ENCODE data around the gene MT1E.

DNA sequence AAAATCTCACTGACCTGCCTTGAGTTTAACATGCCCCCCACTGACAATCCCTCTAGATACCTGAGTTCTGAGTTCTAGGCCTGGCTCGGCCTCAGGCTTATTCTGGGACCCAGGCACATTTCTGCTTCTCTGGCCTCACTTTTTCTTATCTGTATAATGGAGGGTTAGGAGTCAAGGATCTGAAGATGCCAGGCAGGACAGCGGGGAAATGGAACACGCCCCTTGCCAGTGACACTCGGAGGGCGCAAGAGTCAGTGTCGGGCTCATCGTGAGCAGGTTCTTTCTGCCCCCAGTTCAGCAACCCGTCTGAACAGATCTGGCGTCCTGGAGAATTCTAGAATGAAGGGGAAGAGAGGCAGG lies 36.8 kb upstream of the MT1E start:
- TF ChIP-seq, protein P1, sequence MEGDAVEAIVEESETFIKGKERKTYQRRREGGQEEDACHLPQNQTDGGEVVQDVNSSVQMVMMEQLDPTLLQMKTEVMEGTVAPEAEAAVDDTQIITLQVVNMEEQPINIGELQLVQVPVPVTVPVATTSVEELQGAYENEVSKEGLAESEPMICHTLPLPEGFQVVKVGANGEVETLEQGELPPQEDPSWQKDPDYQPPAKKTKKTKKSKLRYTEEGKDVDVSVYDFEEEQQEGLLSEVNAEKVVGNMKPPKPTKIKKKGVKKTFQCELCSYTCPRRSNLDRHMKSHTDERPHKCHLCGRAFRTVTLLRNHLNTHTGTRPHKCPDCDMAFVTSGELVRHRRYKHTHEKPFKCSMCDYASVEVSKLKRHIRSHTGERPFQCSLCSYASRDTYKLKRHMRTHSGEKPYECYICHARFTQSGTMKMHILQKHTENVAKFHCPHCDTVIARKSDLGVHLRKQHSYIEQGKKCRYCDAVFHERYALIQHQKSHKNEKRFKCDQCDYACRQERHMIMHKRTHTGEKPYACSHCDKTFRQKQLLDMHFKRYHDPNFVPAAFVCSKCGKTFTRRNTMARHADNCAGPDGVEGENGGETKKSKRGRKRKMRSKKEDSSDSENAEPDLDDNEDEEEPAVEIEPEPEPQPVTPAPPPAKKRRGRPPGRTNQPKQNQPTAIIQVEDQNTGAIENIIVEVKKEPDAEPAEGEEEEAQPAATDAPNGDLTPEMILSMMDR (tag by site-specific recombination; IDR thresholded peaks at IDR 0.05), result no peak
- TF ChIP-seq, protein P2, sequence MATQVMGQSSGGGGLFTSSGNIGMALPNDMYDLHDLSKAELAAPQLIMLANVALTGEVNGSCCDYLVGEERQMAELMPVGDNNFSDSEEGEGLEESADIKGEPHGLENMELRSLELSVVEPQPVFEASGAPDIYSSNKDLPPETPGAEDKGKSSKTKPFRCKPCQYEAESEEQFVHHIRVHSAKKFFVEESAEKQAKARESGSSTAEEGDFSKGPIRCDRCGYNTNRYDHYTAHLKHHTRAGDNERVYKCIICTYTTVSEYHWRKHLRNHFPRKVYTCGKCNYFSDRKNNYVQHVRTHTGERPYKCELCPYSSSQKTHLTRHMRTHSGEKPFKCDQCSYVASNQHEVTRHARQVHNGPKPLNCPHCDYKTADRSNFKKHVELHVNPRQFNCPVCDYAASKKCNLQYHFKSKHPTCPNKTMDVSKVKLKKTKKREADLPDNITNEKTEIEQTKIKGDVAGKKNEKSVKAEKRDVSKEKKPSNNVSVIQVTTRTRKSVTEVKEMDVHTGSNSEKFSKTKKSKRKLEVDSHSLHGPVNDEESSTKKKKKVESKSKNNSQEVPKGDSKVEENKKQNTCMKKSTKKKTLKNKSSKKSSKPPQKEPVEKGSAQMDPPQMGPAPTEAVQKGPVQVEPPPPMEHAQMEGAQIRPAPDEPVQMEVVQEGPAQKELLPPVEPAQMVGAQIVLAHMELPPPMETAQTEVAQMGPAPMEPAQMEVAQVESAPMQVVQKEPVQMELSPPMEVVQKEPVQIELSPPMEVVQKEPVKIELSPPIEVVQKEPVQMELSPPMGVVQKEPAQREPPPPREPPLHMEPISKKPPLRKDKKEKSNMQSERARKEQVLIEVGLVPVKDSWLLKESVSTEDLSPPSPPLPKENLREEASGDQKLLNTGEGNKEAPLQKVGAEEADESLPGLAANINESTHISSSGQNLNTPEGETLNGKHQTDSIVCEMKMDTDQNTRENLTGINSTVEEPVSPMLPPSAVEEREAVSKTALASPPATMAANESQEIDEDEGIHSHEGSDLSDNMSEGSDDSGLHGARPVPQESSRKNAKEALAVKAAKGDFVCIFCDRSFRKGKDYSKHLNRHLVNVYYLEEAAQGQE (tag by site-specific recombination; IDR thresholded peaks at IDR 0.05), result no peak
- TF ChIP-seq, protein P3, sequence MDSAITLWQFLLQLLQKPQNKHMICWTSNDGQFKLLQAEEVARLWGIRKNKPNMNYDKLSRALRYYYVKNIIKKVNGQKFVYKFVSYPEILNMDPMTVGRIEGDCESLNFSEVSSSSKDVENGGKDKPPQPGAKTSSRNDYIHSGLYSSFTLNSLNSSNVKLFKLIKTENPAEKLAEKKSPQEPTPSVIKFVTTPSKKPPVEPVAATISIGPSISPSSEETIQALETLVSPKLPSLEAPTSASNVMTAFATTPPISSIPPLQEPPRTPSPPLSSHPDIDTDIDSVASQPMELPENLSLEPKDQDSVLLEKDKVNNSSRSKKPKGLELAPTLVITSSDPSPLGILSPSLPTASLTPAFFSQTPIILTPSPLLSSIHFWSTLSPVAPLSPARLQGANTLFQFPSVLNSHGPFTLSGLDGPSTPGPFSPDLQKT (IDR thresholded peaks at IDR 0.05; ENCODE audit: borderline replicate concordance, low read depth, low read length), result no peak
- TF ChIP-seq ZNF248 (tag by site-specific recombination; IDR thresholded peaks at IDR 0.05), result no peak
- TF ChIP-seq ZNF274 (IDR thresholded peaks at IDR 0.05; ENCODE audit: low read length), result no peak
- TF ChIP-seq ZNF274 (tag by site-specific recombination; IDR thresholded peaks at IDR 0.05; ENCODE audit: borderline replicate concordance), result no peak
- TF ChIP-seq YY2 (tag by site-specific recombination; IDR thresholded peaks at IDR 0.05), result no peak
- TF ChIP-seq, protein P4, sequence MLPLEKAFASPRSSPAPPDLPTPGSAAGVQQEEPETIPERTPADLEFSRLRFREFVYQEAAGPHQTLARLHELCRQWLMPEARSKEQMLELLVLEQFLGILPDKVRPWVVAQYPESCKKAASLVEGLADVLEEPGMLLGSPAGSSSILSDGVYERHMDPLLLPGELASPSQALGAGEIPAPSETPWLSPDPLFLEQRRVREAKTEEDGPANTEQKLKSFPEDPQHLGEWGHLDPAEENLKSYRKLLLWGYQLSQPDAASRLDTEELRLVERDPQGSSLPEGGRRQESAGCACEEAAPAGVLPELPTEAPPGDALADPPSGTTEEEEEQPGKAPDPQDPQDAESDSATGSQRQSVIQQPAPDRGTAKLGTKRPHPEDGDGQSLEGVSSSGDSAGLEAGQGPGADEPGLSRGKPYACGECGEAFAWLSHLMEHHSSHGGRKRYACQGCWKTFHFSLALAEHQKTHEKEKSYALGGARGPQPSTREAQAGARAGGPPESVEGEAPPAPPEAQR (tag by site-specific recombination; IDR thresholded peaks at IDR 0.05), result no peak

Data from HEK293 (cell line).